Hindlimb muscle (tissue), 1 donor: ENCODE data around the gene SNURF. TPM values are rescaled to one million over a fixed set of nuclear protein-coding genes. Genes with fewer than 3 reads are reported as not detected.
"Not testable (repeated sequence)": the region's sequence is repeated elsewhere in the genome, so short reads cannot be mapped to it uniquely, and the experiment has no call there.

Source experiments
- DNase-seq: peaks from one replicate; pipeline ENCODE4 v3.0.0-alpha.2; 2013
- polyA plus RNA-seq: library from polyadenylated mRNA; unstranded; fragments of 120-200 nt; gene quantifications from one replicate; pipeline ENCODE4 v1.2.1, GENCODE V29; 2013; ENCODE audit not compliant: insufficient read length

Gene SNURF
- polyA plus RNA-seq = 15.0 TPM

GRCh38 chr15:24954783-24955530 is at the start of gene SNURF, which contains the start of gene SNRPN:
TSS of gene SNURF (plus strand) at chr15:24954987. CDS start at chr15:24955049, 62 bp downstream.
TSS of gene SNRPN (plus strand) at chr15:24954987. CDS start at chr15:24974454, 19,467 bp downstream.
- DNase-seq = peak; percentile 48

GRCh38 chr15:24916305-24917009 is 38.3 kb upstream of the SNURF start:
- no peak for DNase-seq

- DNase-seq = no peak
These were observed 37.4 kb upstream of the SNURF start for GRCh38 chr15:24917431-24917830.

- DNase-seq = no peak
These were observed 35.3 kb upstream of the SNURF start for GRCh38 chr15:24919446-24919845.

GRCh38 chr15:24922781-24923180 is 32.0 kb upstream of the SNURF start:
- not testable (repeated sequence) for DNase-seq

DNA sequence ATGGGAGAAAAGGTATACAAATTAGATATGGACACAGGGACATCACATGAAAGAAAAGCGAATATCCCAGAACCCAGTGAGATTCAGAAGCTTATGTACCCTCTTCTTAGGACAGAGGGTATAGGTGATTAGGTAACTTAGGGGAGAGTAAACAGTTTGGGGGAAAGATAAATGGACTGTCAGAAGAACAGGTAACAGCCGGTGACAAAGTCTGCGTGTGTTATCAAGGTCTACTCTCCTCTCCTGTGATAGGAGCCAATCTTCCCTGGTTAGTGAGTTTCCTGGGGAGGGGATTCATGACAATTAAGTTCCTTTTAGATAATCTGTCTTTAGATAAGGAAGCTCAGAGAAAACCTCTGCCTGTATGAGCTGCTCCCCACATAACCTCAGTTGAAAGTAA is 30.6 kb upstream of the SNURF start:
- no peak for DNase-seq

DNA sequence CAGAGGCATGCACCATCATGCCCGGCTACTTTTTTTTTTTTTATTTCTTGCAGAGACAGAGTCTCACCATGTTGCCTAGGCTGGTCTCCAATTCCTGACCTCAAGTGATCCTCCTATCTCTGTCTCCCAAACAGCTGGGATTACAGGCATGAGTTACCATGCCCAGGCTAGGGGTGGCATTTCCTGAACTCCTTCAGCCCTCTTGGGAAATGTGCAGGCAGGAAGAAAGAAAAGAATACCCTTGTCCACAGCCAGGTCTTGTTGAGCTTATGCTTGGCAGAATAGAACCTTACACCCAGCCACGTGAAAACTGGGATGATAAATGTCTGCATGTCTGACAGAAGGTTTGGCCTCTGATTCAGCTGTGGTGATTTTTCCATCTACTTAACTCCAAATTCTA is 30.2 kb upstream of the SNURF start:
- DNase-seq = no peak

DNA sequence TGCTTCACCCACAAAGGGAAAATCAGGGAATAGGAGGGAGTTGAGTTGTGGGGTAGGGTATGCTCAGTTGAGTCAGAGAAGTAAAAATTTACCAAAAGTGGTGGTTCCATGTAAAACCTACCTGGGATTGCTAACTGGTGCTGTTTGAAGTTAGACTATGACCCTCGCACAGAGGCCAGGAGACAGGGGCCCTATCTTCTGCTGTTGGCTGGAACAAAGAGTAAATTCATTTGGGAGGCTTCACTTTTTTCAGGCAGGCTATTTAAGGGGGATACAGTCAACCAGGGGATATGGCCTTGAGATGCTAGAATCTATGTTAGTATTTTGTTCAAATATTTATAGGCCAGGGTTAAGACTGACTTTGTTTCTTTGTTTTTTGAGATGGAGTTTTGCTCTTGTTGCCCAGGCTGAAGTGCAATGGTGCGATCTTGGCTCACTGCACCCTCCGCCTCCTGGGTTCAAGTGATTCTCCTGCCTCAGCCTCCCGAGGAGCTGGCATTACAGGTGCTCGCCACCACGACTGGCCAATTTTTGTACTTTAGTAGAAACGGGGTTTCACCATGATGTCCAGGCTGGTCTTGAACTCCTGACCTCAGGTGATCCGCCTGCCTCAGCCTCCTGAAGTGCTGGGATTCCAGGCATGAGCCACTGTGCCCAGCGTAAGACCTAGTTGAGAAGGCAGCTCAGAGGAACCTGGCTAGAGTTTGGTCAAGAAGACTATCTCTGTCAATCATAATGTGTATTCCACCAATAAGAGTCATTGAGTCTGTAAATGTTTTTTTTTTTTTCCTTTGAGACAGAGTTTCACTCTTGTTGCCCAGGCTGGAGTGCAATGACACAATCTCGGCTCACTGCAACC is 22.7 kb upstream of the SNURF start:
- DNase-seq = not testable (repeated sequence)

GRCh38 chr15:24933716-24934115 is 21.1 kb upstream of the SNURF start:
- DNase-seq = no peak

GRCh38 chr15:24938224-24938623 is 16.6 kb upstream of the SNURF start:
- DNase-seq = not testable (repeated sequence)

- no peak for DNase-seq
These were observed 14.6 kb upstream of the SNURF start for GRCh38 chr15:24940236-24940635.

DNA sequence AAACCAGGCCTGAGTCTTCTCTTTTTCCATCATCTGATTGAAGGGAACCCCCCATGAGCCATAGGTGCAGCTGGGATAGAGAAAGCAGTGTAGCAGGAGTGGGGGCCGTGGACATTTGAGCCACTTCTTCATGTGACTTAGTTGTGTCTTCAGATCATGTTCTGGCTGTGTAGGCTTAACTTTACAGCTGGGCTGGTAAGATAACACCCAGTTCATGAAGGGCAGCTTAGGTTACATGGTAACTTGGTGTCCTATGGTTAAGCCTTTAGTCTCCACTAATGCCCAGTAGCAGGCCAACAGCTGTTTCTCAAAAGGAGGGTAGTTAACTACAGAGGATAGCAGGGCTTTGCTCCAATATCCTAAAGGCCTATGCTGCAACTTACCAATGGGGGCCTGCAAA is 11.4 kb upstream of the SNURF start:
- no peak for DNase-seq

GRCh38 chr15:24944954-24945353 is 9.8 kb upstream of the SNURF start:
- no peak for DNase-seq

DNA sequence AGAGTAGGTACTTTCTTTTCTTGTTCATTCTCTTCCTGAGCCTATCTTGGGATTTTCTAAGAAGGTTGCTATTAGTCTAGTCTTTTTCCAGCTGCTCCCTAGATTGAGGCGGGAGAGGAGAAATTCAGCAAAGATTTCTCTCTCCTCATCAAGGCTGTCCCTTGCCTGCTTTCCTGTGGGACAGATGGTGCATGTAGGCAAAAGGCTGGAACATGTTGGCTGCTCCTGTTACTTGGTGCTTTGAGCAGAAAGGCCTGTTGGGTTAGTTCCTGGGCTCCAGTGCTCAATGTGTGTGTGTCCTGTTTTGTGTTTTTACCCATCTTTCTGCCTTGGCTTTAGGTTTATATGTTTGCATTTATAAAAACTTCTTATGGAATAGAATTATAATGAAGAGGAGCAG is 9.1 kb upstream of the SNURF start:
- DNase-seq = no peak

- DNase-seq = no peak
These were observed 6.3 kb upstream of the SNURF start for GRCh38 chr15:24948495-24948894.

- DNase-seq = peak; percentile 15
These were observed 739 bp downstream of the SNURF start for GRCh38 chr15:24955531-24955921.

DNA sequence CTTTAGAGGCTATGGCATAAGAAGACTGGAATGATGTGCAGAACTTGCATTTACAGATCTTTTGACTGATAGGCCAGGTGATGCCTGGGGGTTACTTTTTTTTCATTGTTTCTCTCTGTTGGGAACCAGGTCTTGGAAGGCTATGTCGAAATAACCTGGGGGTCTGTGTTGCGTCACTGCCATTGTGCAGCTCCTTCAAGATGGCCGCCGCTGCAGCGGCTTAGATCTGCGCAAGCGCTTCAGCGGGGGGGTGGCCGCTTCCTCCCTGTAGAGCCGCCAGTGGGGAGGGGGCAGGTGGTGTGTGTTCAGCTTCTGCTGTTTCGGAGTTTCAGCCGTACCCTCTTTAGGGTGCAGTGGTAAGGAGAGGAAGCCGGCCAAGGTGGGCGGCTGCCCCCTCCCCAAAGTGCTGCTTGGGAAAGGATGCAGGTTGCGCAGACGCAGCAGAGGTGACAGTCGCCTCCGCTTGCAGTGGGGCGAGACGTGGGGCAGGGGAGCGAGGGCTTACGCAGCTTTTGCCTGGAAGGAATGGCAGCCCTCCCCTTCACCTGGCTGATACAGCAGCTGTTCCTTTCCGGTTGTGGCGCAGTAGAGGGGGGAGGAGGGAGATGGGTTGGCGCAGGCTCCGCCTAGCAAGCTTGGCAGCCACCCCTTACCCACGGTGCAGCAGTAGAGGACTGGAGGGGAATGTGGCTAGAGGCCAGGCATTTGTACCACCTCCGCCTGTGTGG is 1.5 kb downstream of the SNURF start:
- DNase-seq = peak; percentile 68

- no peak for DNase-seq
These were observed 2.9 kb downstream of the SNURF start for GRCh38 chr15:24957691-24958090.

DNA sequence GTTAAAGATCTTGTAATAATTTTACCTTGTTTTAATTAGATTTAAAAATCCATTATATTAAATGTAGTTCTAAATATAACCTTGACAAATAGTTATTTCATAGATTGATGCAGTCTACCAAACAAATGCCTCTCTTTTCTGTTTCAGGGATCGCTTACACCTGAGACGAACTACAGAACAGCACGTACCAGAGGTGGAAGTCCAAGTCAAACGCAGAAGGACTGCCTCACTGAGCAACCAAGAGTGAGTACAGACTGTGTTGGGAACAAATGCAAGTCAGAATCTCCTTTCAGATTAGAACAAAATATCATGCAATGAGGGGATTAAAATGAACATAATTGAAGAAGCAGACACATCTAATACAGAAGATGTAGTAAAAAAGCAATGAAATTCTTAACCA is 7.2 kb downstream of the SNURF start:
- no peak for DNase-seq

DNA sequence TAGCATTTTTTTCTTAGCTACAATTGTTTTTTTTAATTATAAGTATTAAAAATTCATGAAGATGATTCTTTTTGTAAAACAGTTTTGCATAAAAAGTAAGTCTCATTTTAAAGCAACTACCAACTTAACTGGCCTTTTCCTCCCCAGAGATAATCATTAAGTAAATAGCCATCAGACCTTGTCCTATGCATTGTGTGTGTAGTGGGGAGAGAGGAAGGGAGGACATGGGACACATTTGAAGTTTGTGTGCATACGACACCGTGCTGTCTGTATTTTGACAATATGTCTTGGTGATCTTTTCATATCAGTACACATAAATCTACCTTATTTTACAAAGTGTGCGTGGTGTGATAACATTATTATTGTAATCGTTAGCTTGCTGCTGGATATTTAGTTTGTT is 8.1 kb downstream of the SNURF start:
- no peak for DNase-seq

- DNase-seq = no peak
These were observed 11.7 kb downstream of the SNURF start for GRCh38 chr15:24966364-24967103.

GRCh38 chr15:24971052-24971451 is 16.3 kb downstream of the SNURF start:
- DNase-seq = no peak
